HEK293 (cell line): ENCODE measurements around the gene EFCAB14.
A peak's percentile ranks its signal among the peaks of the same experiment; 100 is the strongest.

Experiments used
- CTCF ChIA-PET: fragments of 350-600 bp; formaldehyde crosslinking; extraction: SDS; loops from one replicate; lab custom pipeline; 2021; ENCODE audit warnings: antibody characterized with exemption; lab: Yijun Ruan, JAX
- POLR2A ChIA-PET: fragments of 300-600 bp; formaldehyde crosslinking; extraction: SDS; loops from one replicate; lab custom pipeline; 2020; ENCODE audit warnings: antibody characterized with exemption, inconsistent platforms; lab: Yijun Ruan, JAX
- H3K27ac ChIP-seq: fragments of 200-500 bp; sonication (Bioruptor generic); 2 replicates; pipeline ENCODE4 v1.5.1; 2014; ENCODE audit warnings: low read depth, low read length, control low read depth, inconsistent platforms; ENCODE audit errors: extremely low read depth
- H3K36me3 ChIP-seq, 2 experiments: fragments of 200-500 bp in 1 of 2; sonication (Bioruptor generic) in 1 of 2; 1 replicate in 1 of 2; 2 replicates in 1 of 2; pipeline ENCODE4 v1.5.1; 2014 to 2017; ENCODE audit warnings: inconsistent platforms in 2 of 2, low read length in 2 of 2; ENCODE audit not compliant: control insufficient read depth in 2 of 2, insufficient read depth in 1 of 2
- H3K4me1 ChIP-seq: fragments of 200-500 bp; sonication (Bioruptor generic); 2 replicates; pipeline ENCODE4 v1.5.1; 2014; ENCODE audit warnings: mild to moderate bottlenecking, low read length, inconsistent platforms; ENCODE audit not compliant: control insufficient read depth, insufficient read depth
- H3K4me3 ChIP-seq: 2 replicates; pipeline ENCODE4 v1.5.1; 2011; ENCODE audit warnings: low read depth, mild to moderate bottlenecking, control low read depth, low read length, moderate library complexity
- H3K9me3 ChIP-seq: fragments of 200-500 bp; sonication (Bioruptor generic); 2 replicates; pipeline ENCODE4 v1.5.1; 2014; ENCODE audit warnings: low read depth, low read length, inconsistent platforms; ENCODE audit not compliant: control insufficient read depth, insufficient read depth
- BCL11A ChIP-seq: fragments of 450-650 bp; formaldehyde crosslinking; IDR thresholded peaks from 2 replicates; pipeline ENCODE4 v1.5.1; 2016; ENCODE audit warnings: low read depth, missing biosample characterization, missing genetic modification characterization
- GLIS1 ChIP-seq: fragments of 450-650 bp; formaldehyde crosslinking; IDR thresholded peaks from 2 replicates; pipeline ENCODE4 v1.5.1; 2016; ENCODE audit warnings: missing biosample characterization, missing genetic modification characterization
- IKZF3 ChIP-seq: fragments of 450-650 bp; IDR thresholded peaks from 2 replicates; pipeline ENCODE4 v1.5.0; 2018; ENCODE audit warnings: missing biosample characterization, mild to moderate bottlenecking, missing genetic modification characterization, moderate library complexity
- KLF1 ChIP-seq: fragments of 450-650 bp; formaldehyde crosslinking; IDR thresholded peaks from 2 replicates; pipeline ENCODE4 v1.5.1; 2016; ENCODE audit warnings: missing biosample characterization, missing genetic modification characterization
- KLF7 ChIP-seq: fragments of 450-650 bp; formaldehyde crosslinking; IDR thresholded peaks from 2 replicates; pipeline ENCODE4 v1.5.1; 2016; ENCODE audit warnings: missing biosample characterization, missing genetic modification characterization, borderline replicate concordance
- KLF8 ChIP-seq: fragments of 450-650 bp; formaldehyde crosslinking; IDR thresholded peaks from 2 replicates; pipeline ENCODE4 v1.5.1; 2016; ENCODE audit warnings: missing biosample characterization, missing genetic modification characterization
- PRDM1 ChIP-seq: fragments of 450-650 bp; formaldehyde crosslinking; IDR thresholded peaks from 2 replicates; pipeline ENCODE4; 2016; ENCODE audit warnings: missing biosample characterization, missing genetic modification characterization
- SCRT2 ChIP-seq: fragments of 450-650 bp; formaldehyde crosslinking; IDR thresholded peaks from 2 replicates; pipeline ENCODE4 v1.5.1; 2016; ENCODE audit warnings: missing biosample characterization, missing genetic modification characterization
- SP3 ChIP-seq: fragments of 450-650 bp; formaldehyde crosslinking; IDR thresholded peaks from 2 replicates; pipeline ENCODE4 v1.5.1; 2016; ENCODE audit warnings: missing biosample characterization, missing genetic modification characterization
- ZIC2 ChIP-seq: fragments of 450-650 bp; formaldehyde crosslinking; IDR thresholded peaks from 2 replicates; pipeline ENCODE4 v1.5.1; 2016; ENCODE audit warnings: missing biosample characterization, missing genetic modification characterization
- ZNF132 ChIP-seq: fragments of 450-650 bp; formaldehyde crosslinking; IDR thresholded peaks from 2 replicates; pipeline ENCODE4 v1.5.1; 2017; ENCODE audit warnings: missing biosample characterization, missing genetic modification characterization, borderline replicate concordance
- ZNF138 ChIP-seq: fragments of 450-650 bp; formaldehyde crosslinking; IDR thresholded peaks from 2 replicates; pipeline ENCODE4 v1.5.1; 2016; ENCODE audit warnings: missing biosample characterization, missing genetic modification characterization, borderline replicate concordance
- ZNF155 ChIP-seq: fragments of 450-650 bp; formaldehyde crosslinking; IDR thresholded peaks from 2 replicates; pipeline ENCODE4 v1.5.1; 2016; ENCODE audit warnings: missing biosample characterization, missing genetic modification characterization
- ZNF16 ChIP-seq: fragments of 450-650 bp; formaldehyde crosslinking; IDR thresholded peaks from 2 replicates; pipeline ENCODE4 v1.5.1; 2016; ENCODE audit warnings: low read depth, missing biosample characterization, missing genetic modification characterization
- ZNF311 ChIP-seq: fragments of 450-650 bp; formaldehyde crosslinking; IDR thresholded peaks from 2 replicates; pipeline ENCODE4 v1.5.1; 2017; ENCODE audit warnings: missing biosample characterization, missing genetic modification characterization, borderline replicate concordance
- ZNF324 ChIP-seq: fragments of 450-650 bp; formaldehyde crosslinking; IDR thresholded peaks from 2 replicates; pipeline ENCODE4 v1.5.1; 2016; ENCODE audit warnings: missing biosample characterization, missing genetic modification characterization
- ZNF341 ChIP-seq: fragments of 450-650 bp; formaldehyde crosslinking; IDR thresholded peaks from 2 replicates; pipeline ENCODE4; 2016; ENCODE audit warnings: low read depth, missing biosample characterization, missing genetic modification characterization
- ZNF391 ChIP-seq: fragments of 450-650 bp; formaldehyde crosslinking; IDR thresholded peaks from 2 replicates; pipeline ENCODE4 v1.5.1; 2016; ENCODE audit warnings: low read depth, missing biosample characterization, missing genetic modification characterization, borderline replicate concordance
- ZNF416 ChIP-seq: fragments of 450-650 bp; formaldehyde crosslinking; IDR thresholded peaks from 2 replicates; pipeline ENCODE4 v1.5.1; 2016; ENCODE audit warnings: missing biosample characterization, missing genetic modification characterization
- ZNF48 ChIP-seq: fragments of 450-650 bp; formaldehyde crosslinking; IDR thresholded peaks from 2 replicates; pipeline ENCODE4 v1.5.1; 2016; ENCODE audit warnings: missing biosample characterization, missing genetic modification characterization
- ZNF501 ChIP-seq: fragments of 450-650 bp; formaldehyde crosslinking; IDR thresholded peaks from 2 replicates; pipeline ENCODE4 v1.5.1; 2016; ENCODE audit warnings: missing biosample characterization, missing genetic modification characterization
- ZNF549 ChIP-seq: fragments of 450-650 bp; IDR thresholded peaks from 2 replicates; pipeline ENCODE4 v1.5.1; 2018; ENCODE audit warnings: missing biosample characterization, missing genetic modification characterization, mild to moderate bottlenecking, inconsistent platforms, moderate library complexity
- ZNF664 ChIP-seq: fragments of 450-650 bp; formaldehyde crosslinking; IDR thresholded peaks from 2 replicates; pipeline ENCODE4 v1.5.1; 2016; ENCODE audit warnings: missing biosample characterization, missing genetic modification characterization
- ZNF747 ChIP-seq: fragments of 450-650 bp; formaldehyde crosslinking; IDR thresholded peaks from 2 replicates; pipeline ENCODE4 v1.5.1; 2016; ENCODE audit warnings: missing biosample characterization, missing genetic modification characterization
- TF ChIP-seq, protein P1 (sequence below): fragments of 450-650 bp; formaldehyde crosslinking; IDR thresholded peaks from 2 replicates; pipeline ENCODE4 v1.5.1; 2016; ENCODE audit warnings: missing biosample characterization, missing genetic modification characterization
- TF ChIP-seq, protein P2 (sequence below): fragments of 450-650 bp; formaldehyde crosslinking; optimal IDR thresholded peaks from 2 replicates; pipeline ENCODE3; 2016; ENCODE audit warnings: missing biosample characterization, mild to moderate bottlenecking, missing genetic modification characterization
- TF ChIP-seq, protein P3 (sequence below): fragments of 450-650 bp; formaldehyde crosslinking; IDR thresholded peaks from 2 replicates; pipeline ENCODE4 v1.5.1; 2016; ENCODE audit warnings: missing biosample characterization, missing genetic modification characterization
- TF ChIP-seq, protein P4 (sequence below): fragments of 450-650 bp; formaldehyde crosslinking; IDR thresholded peaks from 2 replicates; pipeline ENCODE4 v1.5.1; 2016; ENCODE audit warnings: missing biosample characterization, missing genetic modification characterization

The EFCAB14 gene

DNA sequence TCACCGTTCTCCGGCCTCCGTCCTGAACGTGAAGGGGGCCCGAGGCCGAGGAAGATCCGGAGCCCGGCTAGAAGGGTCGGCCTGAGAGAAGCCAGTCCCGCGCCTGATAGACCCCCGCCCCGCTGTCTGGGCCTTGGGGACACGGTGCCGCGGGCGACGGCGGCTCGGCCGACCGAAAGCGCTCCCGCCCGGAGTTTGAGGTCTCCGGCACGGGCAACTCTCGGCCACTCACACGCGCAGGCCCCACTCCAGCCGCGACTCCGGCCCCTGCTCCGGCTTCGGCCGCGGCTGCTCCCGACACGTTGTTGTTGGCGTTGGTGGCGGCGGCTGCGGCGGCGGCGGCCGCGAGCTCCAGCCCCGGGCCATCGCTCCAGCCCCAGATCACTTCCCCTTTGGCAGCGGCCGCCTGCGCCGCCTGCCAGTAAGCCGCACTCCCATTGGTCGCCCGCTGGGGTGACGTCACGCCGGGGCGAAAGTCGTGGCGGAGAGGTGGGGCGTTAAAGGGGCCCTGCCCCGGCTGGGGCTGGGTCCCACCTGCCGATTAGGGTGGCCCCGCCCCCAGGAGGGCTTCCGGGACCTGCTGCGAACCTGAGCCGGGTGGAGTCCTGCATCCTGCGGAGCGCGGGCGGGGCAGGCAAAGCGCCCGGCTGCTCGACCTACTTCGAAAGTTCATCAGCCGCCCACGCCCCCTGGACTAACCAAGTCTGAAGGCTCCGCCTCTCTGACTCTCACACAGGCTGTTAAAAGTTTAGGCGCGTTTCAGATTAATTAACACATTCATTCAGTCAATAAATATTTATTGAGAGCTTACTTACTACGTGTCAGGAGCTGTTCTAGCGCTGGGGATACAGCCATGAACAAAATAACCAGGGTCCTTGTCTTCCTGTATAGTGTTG lies at the start of gene EFCAB14 (continued):
- TF ChIP-seq, protein P1, sequence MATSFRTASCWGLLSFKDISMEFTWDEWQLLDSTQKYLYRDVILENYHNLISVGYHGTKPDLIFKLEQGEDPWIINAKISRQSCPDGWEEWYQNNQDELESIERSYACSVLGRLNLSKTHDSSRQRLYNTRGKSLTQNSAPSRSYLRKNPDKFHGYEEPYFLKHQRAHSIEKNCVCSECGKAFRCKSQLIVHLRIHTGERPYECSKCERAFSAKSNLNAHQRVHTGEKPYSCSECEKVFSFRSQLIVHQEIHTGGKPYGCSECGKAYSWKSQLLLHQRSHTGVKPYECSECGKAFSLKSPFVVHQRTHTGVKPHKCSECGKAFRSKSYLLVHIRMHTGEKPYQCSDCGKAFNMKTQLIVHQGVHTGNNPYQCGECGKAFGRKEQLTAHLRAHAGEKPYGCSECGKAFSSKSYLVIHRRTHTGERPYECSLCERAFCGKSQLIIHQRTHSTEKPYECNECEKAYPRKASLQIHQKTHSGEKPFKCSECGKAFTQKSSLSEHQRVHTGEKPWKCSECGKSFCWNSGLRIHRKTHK (tag by site-specific recombination), result no peak
- TF ChIP-seq KLF1 (tag by site-specific recombination) (peak; percentile 97), ZIC2 (tag by site-specific recombination) (peak; percentile 95), ZNF311 (tag by site-specific recombination) (no peak), KLF7 (peak; percentile 92), ZNF138 (no peak), SCRT2 (tag by site-specific recombination) (0 out of 2 replicates have a peak, but pooled peaks have one; percentile 9), PRDM1 (tag by site-specific recombination) (peak; percentile 85), KLF8 (peak; percentile 98), ZNF391 (tag by site-specific recombination) (0 out of 2 replicates have a peak, but pooled peaks have one; percentile 21), SP3 (peak; percentile 95)
- TF ChIP-seq, protein P2, sequence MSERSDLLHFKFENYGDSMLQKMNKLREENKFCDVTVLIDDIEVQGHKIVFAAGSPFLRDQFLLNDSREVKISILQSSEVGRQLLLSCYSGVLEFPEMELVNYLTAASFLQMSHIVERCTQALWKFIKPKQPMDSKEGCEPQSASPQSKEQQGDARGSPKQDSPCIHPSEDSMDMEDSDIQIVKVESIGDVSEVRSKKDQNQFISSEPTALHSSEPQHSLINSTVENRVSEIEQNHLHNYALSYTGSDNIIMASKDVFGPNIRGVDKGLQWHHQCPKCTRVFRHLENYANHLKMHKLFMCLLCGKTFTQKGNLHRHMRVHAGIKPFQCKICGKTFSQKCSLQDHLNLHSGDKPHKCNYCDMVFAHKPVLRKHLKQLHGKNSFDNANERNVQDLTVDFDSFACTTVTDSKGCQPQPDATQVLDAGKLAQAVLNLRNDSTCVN (tag by site-specific recombination), result peak; percentile 73
- TF ChIP-seq, protein P3, sequence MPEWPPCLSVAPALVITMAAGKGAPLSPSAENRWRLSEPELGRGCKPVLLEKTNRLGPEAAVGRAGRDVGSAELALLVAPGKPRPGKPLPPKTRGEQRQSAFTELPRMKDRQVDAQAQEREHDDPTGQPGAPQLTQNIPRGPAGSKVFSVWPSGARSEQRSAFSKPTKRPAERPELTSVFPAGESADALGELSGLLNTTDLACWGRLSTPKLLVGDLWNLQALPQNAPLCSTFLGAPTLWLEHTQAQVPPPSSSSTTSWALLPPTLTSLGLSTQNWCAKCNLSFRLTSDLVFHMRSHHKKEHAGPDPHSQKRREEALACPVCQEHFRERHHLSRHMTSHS (tag by site-specific recombination), result no peak
- TF ChIP-seq, all 188 proteins: peak for 58

DNA sequence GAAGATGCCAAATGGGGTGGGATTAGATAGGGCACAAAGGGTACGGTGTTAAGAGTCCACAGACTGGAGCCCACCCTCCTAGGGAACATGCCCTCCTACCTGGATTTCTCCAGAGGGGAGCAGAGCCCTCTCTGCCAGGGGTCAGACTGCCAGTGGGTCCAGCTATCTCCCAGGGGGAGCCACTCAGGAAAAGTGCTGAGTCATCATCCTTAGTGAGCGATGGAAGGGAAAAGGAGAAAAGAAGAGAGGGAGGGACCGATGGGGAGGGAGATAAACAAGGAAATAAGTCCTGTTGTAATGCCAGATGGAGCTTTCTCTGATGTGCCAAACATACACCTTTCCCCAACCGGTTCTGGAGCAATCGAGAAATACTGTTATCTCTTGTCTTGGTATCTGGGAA lies 49.5 kb upstream of the EFCAB14 start:
- TF ChIP-seq GLIS1 (0 out of 2 replicates have a peak, but pooled peaks have one; percentile 8), IKZF3 (tag by site-specific recombination) (no peak)
- no peaks in the 10 kb centered on the region for H3K4me1 ChIP-seq
- H3K27ac ChIP-seq, result no peak overlapping the region
- ChIA-PET POLR2A (no interaction called here), CTCF (interaction anchor here (0.6 to 2.5 kb wide), 3 partner anchors 22 to 494 kb away, joined by 3 to 10 read pairs (median 4); no protein-coding TSS in a partner anchor)
- H3K9me3 ChIP-seq, result no peaks in the 10 kb centered on the region
- H3K36me3 ChIP-seq, result no peaks in the 10 kb centered on the region
- H3K4me3 ChIP-seq, result no peak overlapping the region

DNA sequence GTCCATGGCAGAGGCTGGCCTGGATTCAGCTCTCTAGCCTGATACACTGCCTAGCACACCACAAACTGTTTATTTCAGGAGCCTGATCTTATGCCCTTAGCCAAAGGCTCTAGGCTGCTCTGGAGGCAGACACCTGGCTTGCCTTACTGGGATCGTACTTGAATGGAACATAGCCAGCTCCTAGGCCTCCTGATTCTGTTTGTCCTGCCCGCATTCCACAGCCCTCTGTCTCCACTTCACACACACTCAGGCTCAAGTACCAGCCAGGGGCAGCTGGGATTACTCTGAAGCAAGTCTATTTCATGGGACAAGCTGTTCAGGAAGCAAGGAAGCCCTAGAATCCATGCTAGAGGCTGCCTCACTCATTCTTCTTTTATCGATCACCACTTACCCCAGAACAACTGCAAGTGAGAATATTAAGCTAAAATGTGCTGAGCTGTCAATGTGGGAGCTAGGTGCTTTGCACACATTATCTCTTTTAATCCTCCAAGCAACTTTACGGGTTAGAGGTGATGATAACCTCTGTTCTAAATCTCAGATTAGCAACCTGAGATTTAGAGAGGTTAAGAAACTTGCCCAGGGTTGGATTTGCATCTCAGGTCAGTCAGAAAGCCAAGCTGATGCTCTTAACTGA lies 48.9 kb upstream of the EFCAB14 start:
- no peak overlapping the region for H3K4me3 ChIP-seq
- H3K36me3 ChIP-seq, result no peaks in the 10 kb centered on the region
- H3K4me1 ChIP-seq, result no peaks in the 10 kb centered on the region
- H3K27ac ChIP-seq, result no peak overlapping the region
- POLR2A ChIA-PET, result no interaction called here
- CTCF ChIA-PET, result interaction anchor here (0.6 to 2.5 kb wide), 3 partner anchors 21 to 495 kb away, joined by 3 to 10 read pairs (median 4); no protein-coding TSS in a partner anchor
- no peaks in the 10 kb centered on the region for H3K9me3 ChIP-seq
- TF ChIP-seq ZNF549, result no peak
- no peak for TF ChIP-seq ZNF416 (tag by site-specific recombination)
- TF ChIP-seq ZNF324, result no peak
- TF ChIP-seq ZNF341 (tag by site-specific recombination), result no peak
- no peak for TF ChIP-seq ZNF664
- no peak for TF ChIP-seq ZNF155 (tag by site-specific recombination)
- TF ChIP-seq ZNF16 (tag by site-specific recombination), result no peak
- TF ChIP-seq, protein P4, sequence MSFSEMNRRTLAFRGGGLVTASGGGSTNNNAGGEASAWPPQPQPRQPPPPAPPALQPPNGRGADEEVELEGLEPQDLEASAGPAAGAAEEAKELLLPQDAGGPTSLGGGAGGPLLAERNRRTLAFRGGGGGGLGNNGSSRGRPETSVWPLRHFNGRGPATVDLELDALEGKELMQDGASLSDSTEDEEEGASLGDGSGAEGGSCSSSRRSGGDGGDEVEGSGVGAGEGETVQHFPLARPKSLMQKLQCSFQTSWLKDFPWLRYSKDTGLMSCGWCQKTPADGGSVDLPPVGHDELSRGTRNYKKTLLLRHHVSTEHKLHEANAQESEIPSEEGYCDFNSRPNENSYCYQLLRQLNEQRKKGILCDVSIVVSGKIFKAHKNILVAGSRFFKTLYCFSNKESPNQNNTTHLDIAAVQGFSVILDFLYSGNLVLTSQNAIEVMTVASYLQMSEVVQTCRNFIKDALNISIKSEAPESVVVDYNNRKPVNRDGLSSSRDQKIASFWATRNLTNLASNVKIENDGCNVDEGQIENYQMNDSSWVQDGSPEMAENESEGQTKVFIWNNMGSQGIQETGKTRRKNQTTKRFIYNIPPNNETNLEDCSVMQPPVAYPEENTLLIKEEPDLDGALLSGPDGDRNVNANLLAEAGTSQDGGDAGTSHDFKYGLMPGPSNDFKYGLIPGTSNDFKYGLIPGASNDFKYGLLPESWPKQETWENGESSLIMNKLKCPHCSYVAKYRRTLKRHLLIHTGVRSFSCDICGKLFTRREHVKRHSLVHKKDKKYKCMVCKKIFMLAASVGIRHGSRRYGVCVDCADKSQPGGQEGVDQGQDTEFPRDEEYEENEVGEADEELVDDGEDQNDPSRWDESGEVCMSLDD (tag by site-specific recombination), result no peak
- no peak for TF ChIP-seq ZNF48 (tag by site-specific recombination)
- TF ChIP-seq ZNF501 (tag by site-specific recombination), result no peak
- TF ChIP-seq ZNF747 (tag by site-specific recombination), result no peak
- no peak for TF ChIP-seq BCL11A (tag by site-specific recombination)
- TF ChIP-seq ZNF132 (tag by site-specific recombination), result no peak
